Hematopoietic multipotent progenitor cell (in vitro differentiated cells): ENCODE data around the gene GAPT. TPM values are rescaled to one million over a fixed set of nuclear protein-coding genes. Genes with fewer than 3 reads are reported as not detected.
"Not testable (repeated sequence)": the region's sequence is repeated elsewhere in the genome, so short reads cannot be mapped to it uniquely, and the experiment has no call there.

Experiments used
- DNase-seq, 3 donors: peaks; one replicate each; pipeline ENCODE4 v3.0.0-alpha.2; 2011 to 2015; ENCODE audit warnings: low read depth in 2 of 3, low spot score in 2 of 3
- small RNA-seq: library from RNA; depleted of rRNA; stranded (forward); fragments of <200 nt; gene quantifications from one replicate; pipeline ENCODE3, GENCODE V24; 2012
- total RNA-seq: library from RNA; depleted of rRNA; stranded (reverse); fragments of >200 nt; gene quantifications from one replicate; pipeline ENCODE4 v1.2.3, GENCODE V29; 2012

Gene GAPT
- total RNA-seq, 1 donor: 24.5 TPM

GRCh38 chr5:58503390-58504046 is 12.3 kb downstream of the GAPT start:
- DNase-seq: no peak

GRCh38 chr5:58504766-58505165 is 13.5 kb downstream of the GAPT start:
- no peak for DNase-seq

- no peak for DNase-seq
Measured at GRCh38 chr5:58505502-58505901, 14.3 kb downstream of the GAPT start.

- DNase-seq: peak in 1 of 3 donors; percentile 26
Measured at GRCh38 chr5:58505971-58506640, 14.9 kb downstream of the GAPT start.

GRCh38 chr5:58507715-58508114 is 16.5 kb downstream of the GAPT start:
- no peak for DNase-seq

GRCh38 chr5:58517198-58517597 is 26.0 kb downstream of the GAPT start:
- DNase-seq: peak in 1 of 3 donors; percentile 24

- no peak for DNase-seq
Measured at GRCh38 chr5:58523956-58524355, 32.7 kb downstream of the GAPT start.

- peak in 1 of 3 donors; percentile 42 for DNase-seq
Measured at GRCh38 chr5:58524571-58524970, 33.3 kb downstream of the GAPT start.

- DNase-seq: no peak
Measured at GRCh38 chr5:58530942-58531490, 39.8 kb downstream of the GAPT start.

GRCh38 chr5:58541935-58542334 is 50.7 kb downstream of the GAPT start:
- DNase-seq: not testable (repeated sequence)

GRCh38 chr5:58542709-58543108 is 51.5 kb downstream of the GAPT start:
- DNase-seq: no peak

- DNase-seq: no peak
Measured at GRCh38 chr5:58543723-58544122, 52.5 kb downstream of the GAPT start.

GRCh38 chr5:58544195-58544594 is 53.0 kb downstream of the GAPT start:
- DNase-seq: peak in 1 of 3 donors; percentile 51

GRCh38 chr5:58544926-58545325 is 53.7 kb downstream of the GAPT start:
- no peak for DNase-seq

- peak in 2 of 3 donors; percentile 33 to 39 for DNase-seq
Measured at GRCh38 chr5:58545912-58546311, 54.7 kb downstream of the GAPT start.

Small RNA genes within 50 kb of the gene (small RNA-seq; reads per million reads assigned to genes)
- gene MIR548AE2: not detected

Other genes starting within 250 kb of the GAPT start
- gene PLK2, start 31.3 kb upstream of the GAPT start, total RNA-seq: 44.2 TPM
- 0.27 TPM for gene RAB3C, start 91.6 kb downstream of the GAPT start, total RNA-seq